Spleen (tissue), 11 donors: ENCODE measurements around the gene PPM1H. TPM values are rescaled to one million over a fixed set of nuclear protein-coding genes. Genes with fewer than 3 reads are reported as not detected.

ENCODE experiments used
- DNase-seq: peaks from one replicate; pipeline ENCODE4 v3.0.0-alpha.2; 2020
- H3K27ac ChIP-seq, 8 donors: fragments of 200-600 bp; sonication (generic) in 7 of 8; 1 replicate in 4 of 8; 2 replicates in 4 of 8; pipeline versions ENCODE4 v1.5.0 to v1.8.0; 2016 to 2021; ENCODE audit warnings: inconsistent platforms in 4 of 8, mild to moderate bottlenecking in 4 of 8, moderate library complexity in 1 of 8
- H3K27me3 ChIP-seq, 7 donors: fragments of 200-600 bp; sonication (generic) in 6 of 7; replicated peaks in 1 of 7; 1 replicate in 4 of 7; 2 replicates in 3 of 7; pipeline versions ENCODE4 v1.5.0 to v1.8.0; 2016 to 2021; ENCODE audit warnings: inconsistent platforms in 3 of 7, mild to moderate bottlenecking in 1 of 7
- H3K36me3 ChIP-seq, 6 donors: fragments of 200-600 bp; sonication (generic) in 5 of 6; 1 replicate in 4 of 6; 2 replicates in 2 of 6; pipeline versions ENCODE4 v1.5.0 to v1.8.0; 2016 to 2021; ENCODE audit warnings: inconsistent platforms in 2 of 6
- H3K4me1 ChIP-seq, 6 donors: fragments of 200-600 bp; sonication (generic) in 5 of 6; 1 replicate in 3 of 6; 2 replicates in 3 of 6; pipeline versions ENCODE4 v1.5.0 to v1.8.0; 2016 to 2021; ENCODE audit warnings: inconsistent platforms in 3 of 6
- H3K4me3 ChIP-seq, 8 donors: fragments of 200-600 bp; sonication (generic) in 7 of 8; 1 replicate in 4 of 8; 2 replicates in 4 of 8; pipeline versions ENCODE4 v1.5.0 to v1.8.0; 2016 to 2021; ENCODE audit warnings: inconsistent platforms in 4 of 8, mild to moderate bottlenecking in 4 of 8, moderate library complexity in 2 of 8
- H3K9me3 ChIP-seq, 8 donors: fragments of 200-600 bp; sonication (generic) in 7 of 8; 1 replicate in 4 of 8; 2 replicates in 4 of 8; pipeline versions ENCODE4 v1.5.0 to v1.8.0; 2016 to 2021; ENCODE audit warnings: inconsistent platforms in 4 of 8
- CTCF ChIP-seq, 11 experiments: fragments of 200-600 bp in 7 of 11; fragments of 450-650 bp in 4 of 11; sonication (generic) in 4 of 11; IDR thresholded peaks in 8 of 11; conservative IDR thresholded peaks in 3 of 11; 1 replicate in 7 of 11; 2 replicates in 4 of 11; pipeline versions ENCODE4 v1.4.0 to v1.8.0; 2016 to 2021; ENCODE audit warnings: antibody characterized with exemption in 11 of 11, inconsistent platforms in 4 of 11, mild to moderate bottlenecking in 1 of 11
- POLR2A ChIP-seq, 3 donors: fragments of 450-650 bp; IDR thresholded peaks; one replicate each; pipeline ENCODE4 v1.5.1; 2017; ENCODE audit warnings: antibody characterized with exemption in 3 of 3, mild to moderate bottlenecking in 1 of 3
- POLR2AphosphoS5 ChIP-seq, 3 donors: sonication (generic); formaldehyde crosslinking; IDR thresholded peaks; one replicate each; pipeline ENCODE4 v1.5.1; 2017; ENCODE audit warnings: antibody characterized with exemption in 3 of 3
- WGBS, 5 donors: extraction: QIAGEN DNeasy Blood & Tissue Kit in 3 of 5; methylation state at CpG; one replicate each; pipeline versions ENCODE4 v1.1.5 to v1.1.7; 2013 to 2018; 5-methylcytosine and 5-hydroxymethylcytosine counted together
- intact Hi-C: fragments of 100-400 bp; cut with DNase I; formaldehyde crosslinking; loops from one replicate; pipeline ENCODE4 v1.15.0; 2023; ENCODE audit warnings: low total_unique reads
- polyA plus RNA-seq, 3 donors: library from polyadenylated mRNA; stranded (reverse); fragments of 200-250 nt; gene quantifications; one replicate each; pipeline ENCODE4 v1.2.1, GENCODE V29; 2013
- total RNA-seq, 7 donors: library from RNA; depleted of rRNA in 3 of 7; stranded (reverse); fragments of >200 nt in 3 of 7; fragmentation: NEBNext Ultra II Directional in 4 of 7; extraction: Animal tissue kit (Norgen Biotek cat#: 25700) in 4 of 7; gene quantifications; one replicate each; pipeline versions ENCODE4 v1.1.0 to v1.2.1, GENCODE V29; 2016 to 2021
- donor health status: healthy with polysubstance abuse.
- donor health status: DM: no; HTN: no; CAD: no; lungs with moderate emphysema.
- donor health status: DM: no; HTN: no; CAD: no.
- donor health status: Bipolar disorder and iron deficiency.
- donor health status: healthy.
- donor health status: DM: no; HTN: no; CAD: no.
- donor health status: DM: yes; HTN: yes; CAD: no.

The PPM1H gene
- total and polyA plus RNA-seq, 10 donors, result 0.17 to 3.9 (median 1.9) TPM

- DNase-seq, result no peak
- intact Hi-C loops, result no loop called here
- no peaks in the 10 kb centered on the region for H3K36me3 ChIP-seq
- H3K4me1 ChIP-seq, result peaks cover 0 to 8% (median 0%) of the 10 kb centered on the region in 6 donors
- H3K27me3 ChIP-seq, result no peaks in the 10 kb centered on the region
- WGBS, 5 donors, result 84 to 93% (median 92%) methylated on average over 6 of the region's 6 CpGs
- no peak overlapping the region for H3K4me3 ChIP-seq
- no peaks in the 10 kb centered on the region for H3K9me3 ChIP-seq
- peak overlapping the region in 1 of 8 donors; percentile 84 for H3K27ac ChIP-seq
- TF ChIP-seq CTCF (IDR thresholded peaks at IDR 0.05 in 8 of 11, conservative IDR thresholded peaks at IDR 0.05 in 3 of 11) (no peak), POLR2A (IDR thresholded peaks at IDR 0.05) (no peak), POLR2AphosphoS5 (IDR thresholded peaks at IDR 0.05) (no peak)
These were observed 19.8 kb downstream of the PPM1H start for GRCh38 chr12:62915204-62915529.

GRCh38 chr12:62914443-62915203 lies 20.3 kb downstream of the PPM1H start:
- peaks cover 0 to 8% (median 0%) of the 10 kb centered on the region in 6 donors for H3K4me1 ChIP-seq
- 63 to 76% (median 71%) methylated on average over 7 of the region's 7 CpGs for WGBS, 5 donors
- intact Hi-C loops, result no loop called here
- peak overlapping the region in 5 of 8 donors; percentile 11 to 84 (median 45) for H3K27ac ChIP-seq
- H3K27me3 ChIP-seq, result no peaks in the 10 kb centered on the region
- TF ChIP-seq POLR2AphosphoS5 (IDR thresholded peaks at IDR 0.05) (no peak), POLR2A (IDR thresholded peaks at IDR 0.05) (no peak), CTCF (IDR thresholded peaks at IDR 0.05 in 8 of 11, conservative IDR thresholded peaks at IDR 0.05 in 3 of 11) (no peak)
- no peaks in the 10 kb centered on the region for H3K9me3 ChIP-seq
- DNase-seq, result no peak
- H3K36me3 ChIP-seq, result no peaks in the 10 kb centered on the region
- no peak overlapping the region for H3K4me3 ChIP-seq

- H3K4me1 ChIP-seq, result peaks cover 0 to 8% (median 0%) of the 10 kb centered on the region in 6 donors
- no peaks in the 10 kb centered on the region for H3K36me3 ChIP-seq
- no peak for DNase-seq
- TF ChIP-seq POLR2AphosphoS5 (IDR thresholded peaks at IDR 0.05) (no peak), POLR2A (IDR thresholded peaks at IDR 0.05) (no peak), CTCF (IDR thresholded peaks at IDR 0.05 in 8 of 11, conservative IDR thresholded peaks at IDR 0.05 in 3 of 11) (no peak)
- intact Hi-C loops, result no loop called here
- H3K4me3 ChIP-seq, result no peak overlapping the region
- WGBS, 5 donors, result 92 to 96% (median 94%) methylated on average over 6 of the region's 6 CpGs
- no peaks in the 10 kb centered on the region for H3K9me3 ChIP-seq
- peak overlapping the region in 2 of 8 donors; percentile 71 to 84 for H3K27ac ChIP-seq
- H3K27me3 ChIP-seq, result no peaks in the 10 kb centered on the region
These were observed 21.6 kb downstream of the PPM1H start for GRCh38 chr12:62913380-62913779.

GRCh38 chr12:62912644-62913043 lies 22.3 kb downstream of the PPM1H start:
- no peaks in the 10 kb centered on the region for H3K27me3 ChIP-seq
- no peak overlapping the region for H3K4me3 ChIP-seq
- WGBS, 5 donors, result 64 to 77% (median 71%) methylated on average over 4 of the region's 4 CpGs
- no peak for TF ChIP-seq POLR2A (IDR thresholded peaks at IDR 0.05)
- no peak for TF ChIP-seq CTCF (IDR thresholded peaks at IDR 0.05 in 8 of 11, conservative IDR thresholded peaks at IDR 0.05 in 3 of 11)
- TF ChIP-seq POLR2AphosphoS5 (IDR thresholded peaks at IDR 0.05), result no peak
- intact Hi-C loops, result no loop called here
- H3K36me3 ChIP-seq, result no peaks in the 10 kb centered on the region
- peaks cover 0 to 8% (median 0%) of the 10 kb centered on the region in 6 donors for H3K4me1 ChIP-seq
- no peaks in the 10 kb centered on the region for H3K9me3 ChIP-seq
- no peak overlapping the region for H3K27ac ChIP-seq
- DNase-seq, result no peak
